GM12878 (cell line): ENCODE results near the gene GP9. TPM values are rescaled to one million over a fixed set of nuclear protein-coding genes. Genes with fewer than 3 reads are reported as not detected.

Source experiments
- ATAC-seq: fragments of 200-7000 bp; cut with Tn5 transposase; 3 replicates; pipeline ENCODE4 v1.9.1; 2020; ENCODE audit warnings: mild to moderate bottlenecking, moderate library complexity
- BruUV-seq: library from RNA; stranded (reverse); fragments of 400-500 nt; replicated peaks from 2 replicates; lab custom pipeline; 2021; lab: Mats Ljungman, UMichigan
- CTCF ChIA-PET: fragments of 300-600 bp; sonication (Branson Sonifier 250); formaldehyde crosslinking; extraction: SDS; loops from one replicate; lab custom pipeline; 2021; ENCODE audit warnings: inconsistent platforms; lab: Yijun Ruan, JAX
- POLR2A ChIA-PET: fragments of 350-600 bp; formaldehyde crosslinking; extraction: SDS; loops from one replicate; lab custom pipeline; 2021; ENCODE audit warnings: inconsistent platforms; lab: Charles Lee
- RAD21 ChIA-PET: fragments of 300-600 bp; sonication (Branson Sonifier 250); formaldehyde crosslinking; loops from one replicate; lab custom pipeline; 2023; ENCODE audit warnings: antibody characterized with exemption; ENCODE audit not compliant: unreplicated experiment; lab: Charles Lee
- SMC1A ChIA-PET: fragments of 300-600 bp; sonication (Branson Sonifier 250); formaldehyde crosslinking; loops from one replicate; lab custom pipeline; 2023; ENCODE audit not compliant: unreplicated experiment, uncharacterized antibody; lab: Charles Lee
- DNase-seq: peaks from one replicate; pipeline ENCODE4 v3.0.0-alpha.2; 2011; ENCODE audit warnings: low read depth, low spot score
- FAIRE-seq: peaks from 3 replicates; lab custom pipeline; 2011; peaks lifted over from hg19 to GRCh38; lab: Jason Lieb, UNC
- H2AFZ ChIP-seq: 2 replicates; pipeline ENCODE4 v1.6.0; 2011; ENCODE audit warnings: low read depth, low read length, control low read depth; ENCODE audit not compliant: control insufficient read depth
- H3K27ac ChIP-seq: 2 replicates; pipeline ENCODE4 v1.5.1; 2011; ENCODE audit warnings: control low read depth; ENCODE audit not compliant: control insufficient read depth, insufficient read depth
- H3K27me3 ChIP-seq, 2 experiments: replicated peaks in 1 of 2; 2 replicates each; pipeline versions ENCODE4 v1.6.0 to v1.6.1; 2011; ENCODE audit warnings: low read length in 1 of 2; ENCODE audit not compliant: control insufficient read depth in 2 of 2, insufficient read depth in 2 of 2
- H3K36me3 ChIP-seq, 2 experiments: 2 replicates each; pipeline ENCODE4 v1.5.1; 2011; ENCODE audit warnings: low read length in 1 of 2; ENCODE audit not compliant: control insufficient read depth in 2 of 2, insufficient read depth in 2 of 2
- H3K4me1 ChIP-seq: 2 replicates; pipeline ENCODE4 v1.6.1; 2011; ENCODE audit warnings: mild to moderate bottlenecking, low read length, moderate library complexity, mixed read lengths; ENCODE audit not compliant: control insufficient read depth, insufficient read depth
- H3K4me2 ChIP-seq: 2 replicates; pipeline ENCODE4 v1.6.0; 2011; ENCODE audit warnings: control low read depth; ENCODE audit not compliant: control insufficient read depth, insufficient read depth
- H3K4me3 ChIP-seq: fragments of 200-600 bp; sonication (generic); 2 replicates; pipeline ENCODE4 v1.5.1; 2016
- H3K79me2 ChIP-seq: 2 replicates; pipeline ENCODE4 v1.6.0; 2011; ENCODE audit warnings: low read length; ENCODE audit not compliant: control insufficient read depth, insufficient read depth
- H3K9ac ChIP-seq: 2 replicates; pipeline ENCODE4 v1.8.0; 2011; ENCODE audit warnings: low read length, control low read depth, mixed read lengths; ENCODE audit not compliant: control insufficient read depth, insufficient read depth
- H3K9me3 ChIP-seq: replicated peaks from 3 replicates; pipeline ENCODE4 v1.5.1; 2011; ENCODE audit warnings: mild to moderate bottlenecking, low read length; ENCODE audit not compliant: control insufficient read depth, insufficient read depth
- H4K20me1 ChIP-seq: 2 replicates; pipeline ENCODE4 v1.6.0; 2011; ENCODE audit not compliant: control insufficient read depth, insufficient read depth
- BCL11A ChIP-seq: IDR thresholded peaks from 2 replicates; pipeline ENCODE4 v1.6.1; 2011; ENCODE audit warnings: low read depth, low read length
- BCLAF1 ChIP-seq: fragments of 450-650 bp; IDR thresholded peaks from 2 replicates; pipeline ENCODE4 v1.6.1; 2017; ENCODE audit warnings: antibody characterized with exemption, mild to moderate bottlenecking, moderate library complexity
- BHLHE40 ChIP-seq, 2 experiments: fragments of 450-650 bp in 1 of 2; IDR thresholded peaks; 2 replicates each; pipeline ENCODE4 v1.6.1; 2011 to 2017; ENCODE audit warnings: low read depth in 2 of 2, borderline replicate concordance in 1 of 2, improper control_type of control experiment in 1 of 2, low read length in 1 of 2, mild to moderate bottlenecking in 1 of 2
- CEBPB ChIP-seq, 2 experiments: fragments of 150-350 bp in 1 of 2; IDR thresholded peaks; 2 replicates each; pipeline ENCODE4 v1.6.1; 2012 to 2014; ENCODE audit warnings: low read depth in 2 of 2, low read length in 2 of 2, borderline replicate concordance in 1 of 2, inconsistent platforms in 1 of 2
- ELK1 ChIP-seq: IDR thresholded peaks from 2 replicates; pipeline ENCODE4 v1.6.1; 2012; ENCODE audit warnings: low read depth, low read length, improper control_type of control experiment
- FOXM1 ChIP-seq: IDR thresholded peaks from 2 replicates; pipeline ENCODE4 v1.6.1; 2012; ENCODE audit warnings: low read depth, mild to moderate bottlenecking, inconsistent platforms, low read length, moderate library complexity
- GATAD2B ChIP-seq: fragments of 450-650 bp; conservative IDR thresholded peaks from 2 replicates; pipeline ENCODE4 v1.6.1; 2017; ENCODE audit warnings: low read depth, mild to moderate bottlenecking, moderate library complexity
- HCFC1 ChIP-seq: fragments of 150-350 bp; IDR thresholded peaks from 2 replicates; pipeline ENCODE4 v1.6.1; 2014; ENCODE audit warnings: low read length
- IKZF1 ChIP-seq: fragments of 450-650 bp; conservative IDR thresholded peaks from 2 replicates; pipeline ENCODE4 v1.6.1; 2017; ENCODE audit warnings: antibody characterized with exemption, mild to moderate bottlenecking
- JUNB ChIP-seq: IDR thresholded peaks from 2 replicates; pipeline ENCODE4 v1.6.1; 2016; ENCODE audit warnings: antibody characterized with exemption, mild to moderate bottlenecking
- MXI1 ChIP-seq: fragments of 150-350 bp; IDR thresholded peaks from 2 replicates; pipeline ENCODE4 v1.6.1; 2011; ENCODE audit warnings: low read depth, mild to moderate bottlenecking, inconsistent platforms, low read length, improper control_type of control experiment
- REST ChIP-seq: IDR thresholded peaks from 2 replicates; pipeline ENCODE4 v1.6.1; 2012; ENCODE audit warnings: mild to moderate bottlenecking, low read depth, low read length
- RUNX3 ChIP-seq: IDR thresholded peaks from 2 replicates; pipeline ENCODE4 v1.6.1; 2012; ENCODE audit warnings: low read length, inconsistent platforms
- TARDBP ChIP-seq: IDR thresholded peaks from 2 replicates; pipeline ENCODE4 v1.6.1; 2016; ENCODE audit warnings: borderline replicate concordance
- TBL1XR1 ChIP-seq: IDR thresholded peaks from 2 replicates; pipeline ENCODE4 v1.6.1; 2012; ENCODE audit warnings: low read depth, low read length, improper control_type of control experiment
- TCF3 ChIP-seq: IDR thresholded peaks from 2 replicates; pipeline ENCODE4 v1.6.1; 2012; ENCODE audit warnings: low read depth, mild to moderate bottlenecking, low read length, borderline replicate concordance; ENCODE audit not compliant: insufficient read depth
- ZSCAN29 ChIP-seq: fragments of 450-650 bp; IDR thresholded peaks from 2 replicates; pipeline ENCODE4 v1.6.1; 2017; ENCODE audit warnings: mild to moderate bottlenecking, moderate library complexity
- WGBS: methylation state at CpG from one replicate; pipeline ENCODE4 v1.1.6; 2016; ENCODE audit warnings: low lambda C conversion rate; ENCODE audit not compliant: insufficient replicate concordance, insufficient coverage; ENCODE audit errors: missing lambda C conversion rate; 5-methylcytosine and 5-hydroxymethylcytosine counted together
- in situ Hi-C: fragments of 300-500 bp; cut with MboI; formaldehyde crosslinking; loops from 9 replicates; pipeline ENCODE4 v1.14.3; 2018; ENCODE audit warnings: mixed read lengths
- intact Hi-C: fragments of 100-400 bp; cut with micrococcal nuclease; formaldehyde crosslinking; loops from one replicate; pipeline ENCODE4 v1.14.2; 2022; ENCODE audit not compliant: unreplicated experiment
- polyA plus RNA-seq, 11 experiments: library from polyadenylated mRNA; depleted of rRNA in 4 of 11; unstranded in 6 of 11; stranded (reverse) in 5 of 11; fragments of >200 nt; fragmentation: Nextera tagmentation in 4 of 11; fragmentation: Illumina TruSeq in 1 of 11; extraction: Ambion mirVana in 4 of 11; extraction: Trizol in 1 of 11; gene quantifications; 1 replicate in 1 of 11; 2 replicates in 10 of 11; pipeline versions ENCODE4 v1.2.1 to v1.2.3, GENCODE V29; 2011 to 2016; ENCODE audit warnings: inconsistent platforms in 2 of 11, missing spikeins in 2 of 11, low read depth in 1 of 11
- total RNA-seq, 4 experiments: library from RNA; depleted of rRNA in 3 of 4; stranded (reverse); fragments of >200 nt in 3 of 4; fragmentation: Illumina TruSeq in 1 of 4; extraction: Trizol in 1 of 4; gene quantifications; 2 replicates each; pipeline versions ENCODE4 v1.2.1 to v1.2.3, GENCODE V29; 2013 to 2021

GP9 gene
- total and polyA plus RNA-seq, 10 of the 15 experiments (the other 5 are each of a cell fraction or from before 2014, with no cell fraction given) = 0.15 TPM; not detected in 9

GRCh38 chr3:129061023-129061887 lies 676 bp downstream of the GP9 start:
- Histone ChIP-seq H3K27me3 (no peaks in the 10 kb centered on the region; a peak in 3 of 4 replicates), H4K20me1 (no peaks in the 10 kb centered on the region), H2AFZ (no peak overlapping the region), H3K4me2 (no peak overlapping the region), H3K27ac (no peak overlapping the region), H3K36me3 (no peaks in the 10 kb centered on the region), H3K9me3 (no peaks in the 10 kb centered on the region), H3K9ac (no peak overlapping the region), H3K79me2 (no peaks in the 10 kb centered on the region), H3K4me1 (0 out of 2 replicates have a peak, but pooled peaks cover 3% of the 10 kb centered on the region), H3K4me3 (no peak overlapping the region)
- FAIRE-seq = no peak
- no TSS peak for BruUV-seq
- 66% methylated on average over 15 of the region's 19 CpGs for WGBS
- ChIA-PET RAD21 (no interaction called here), SMC1A (no interaction called here), POLR2A (interaction anchor here (0.6 kb wide), 1 partner anchor 75 kb away, joined by 3 read pairs; no protein-coding TSS in a partner anchor), CTCF (interaction anchor here (0.9 to 1.5 kb wide), 2 partner anchors 8 to 185 kb away, joined by 3 to 4 read pairs; no protein-coding TSS in a partner anchor)
- DNase-seq = no peak
- intact Hi-C loops = no loop called here
- ATAC-seq = no peak
- in situ Hi-C loops = no loop called here
- TF ChIP-seq REST (no peak), RUNX3 (no peak), GATAD2B (no peak), ELK1 (no peak), HCFC1 (no peak), TBL1XR1 (no peak), CEBPB (IDR thresholded peaks at IDR 0.05; ENCODE audit: borderline replicate concordance in 1 of 2, low read depth in 2 of 2, low read length in 2 of 2) (no peak), IKZF1 (no peak), BCLAF1 (no peak), BCL11A (no peak), MXI1 (no peak), JUNB (no peak), TCF3 (no peak), TARDBP (no peak), BHLHE40 (IDR thresholded peaks at IDR 0.05; ENCODE audit: borderline replicate concordance in 1 of 2, low read depth in 2 of 2, low read length in 1 of 2) (no peak), ZSCAN29 (no peak), FOXM1 (no peak)
